GM12878 (cell line): Measurements from ENCODE around the gene PRR5L. TPM values are rescaled to one million over a fixed set of nuclear protein-coding genes. Genes with fewer than 3 reads are reported as not detected.

Experiments used
- ATAC-seq: fragments of 200-7000 bp; cut with Tn5 transposase; 3 replicates; pipeline ENCODE4 v1.9.1; 2020; ENCODE audit warnings: mild to moderate bottlenecking, moderate library complexity
- BruUV-seq: library from RNA; stranded (reverse); fragments of 400-500 nt; replicated peaks from 2 replicates; lab custom pipeline; 2021; lab: Mats Ljungman, UMichigan
- CTCF ChIA-PET: fragments of 300-600 bp; sonication (Branson Sonifier 250); formaldehyde crosslinking; extraction: SDS; loops from one replicate; lab custom pipeline; 2021; ENCODE audit warnings: inconsistent platforms; lab: Yijun Ruan, JAX
- POLR2A ChIA-PET: fragments of 350-600 bp; formaldehyde crosslinking; extraction: SDS; loops from one replicate; lab custom pipeline; 2021; ENCODE audit warnings: inconsistent platforms; lab: Charles Lee
- RAD21 ChIA-PET: fragments of 300-600 bp; sonication (Branson Sonifier 250); formaldehyde crosslinking; loops from one replicate; lab custom pipeline; 2023; ENCODE audit warnings: antibody characterized with exemption; ENCODE audit not compliant: unreplicated experiment; lab: Charles Lee
- SMC1A ChIA-PET: fragments of 300-600 bp; sonication (Branson Sonifier 250); formaldehyde crosslinking; loops from one replicate; lab custom pipeline; 2023; ENCODE audit not compliant: unreplicated experiment, uncharacterized antibody; lab: Charles Lee
- DNase-seq: peaks from one replicate; pipeline ENCODE4 v3.0.0-alpha.2; 2011; ENCODE audit warnings: low read depth, low spot score
- FAIRE-seq: peaks from 3 replicates; lab custom pipeline; 2011; peaks lifted over from hg19 to GRCh38; lab: Jason Lieb, UNC
- H2AFZ ChIP-seq: 2 replicates; pipeline ENCODE4 v1.6.0; 2011; ENCODE audit warnings: low read depth, low read length, control low read depth; ENCODE audit not compliant: control insufficient read depth
- H3K27ac ChIP-seq: 2 replicates; pipeline ENCODE4 v1.5.1; 2011; ENCODE audit warnings: control low read depth; ENCODE audit not compliant: control insufficient read depth, insufficient read depth
- H3K27me3 ChIP-seq, 2 experiments: replicated peaks in 1 of 2; 2 replicates each; pipeline versions ENCODE4 v1.6.0 to v1.6.1; 2011; ENCODE audit warnings: low read length in 1 of 2; ENCODE audit not compliant: control insufficient read depth in 2 of 2, insufficient read depth in 2 of 2
- H3K36me3 ChIP-seq, 2 experiments: 2 replicates each; pipeline ENCODE4 v1.5.1; 2011; ENCODE audit warnings: low read length in 1 of 2; ENCODE audit not compliant: control insufficient read depth in 2 of 2, insufficient read depth in 2 of 2
- H3K4me1 ChIP-seq: 2 replicates; pipeline ENCODE4 v1.6.1; 2011; ENCODE audit warnings: mild to moderate bottlenecking, low read length, moderate library complexity, mixed read lengths; ENCODE audit not compliant: control insufficient read depth, insufficient read depth
- H3K4me2 ChIP-seq: 2 replicates; pipeline ENCODE4 v1.6.0; 2011; ENCODE audit warnings: control low read depth; ENCODE audit not compliant: control insufficient read depth, insufficient read depth
- H3K4me3 ChIP-seq: fragments of 200-600 bp; sonication (generic); 2 replicates; pipeline ENCODE4 v1.5.1; 2016
- H3K79me2 ChIP-seq: 2 replicates; pipeline ENCODE4 v1.6.0; 2011; ENCODE audit warnings: low read length; ENCODE audit not compliant: control insufficient read depth, insufficient read depth
- H3K9ac ChIP-seq: 2 replicates; pipeline ENCODE4 v1.8.0; 2011; ENCODE audit warnings: low read length, control low read depth, mixed read lengths; ENCODE audit not compliant: control insufficient read depth, insufficient read depth
- H3K9me3 ChIP-seq: replicated peaks from 3 replicates; pipeline ENCODE4 v1.5.1; 2011; ENCODE audit warnings: mild to moderate bottlenecking, low read length; ENCODE audit not compliant: control insufficient read depth, insufficient read depth
- H4K20me1 ChIP-seq: 2 replicates; pipeline ENCODE4 v1.6.0; 2011; ENCODE audit not compliant: control insufficient read depth, insufficient read depth
- BCLAF1 ChIP-seq: fragments of 450-650 bp; IDR thresholded peaks from 2 replicates; pipeline ENCODE4 v1.6.1; 2017; ENCODE audit warnings: antibody characterized with exemption, mild to moderate bottlenecking, moderate library complexity
- ESRRA ChIP-seq: IDR thresholded peaks from 2 replicates; pipeline ENCODE4 v1.6.1; 2012; ENCODE audit warnings: mild to moderate bottlenecking, low read length, improper control_type of control experiment
- HDAC6 ChIP-seq: fragments of 200-600 bp; sonication (generic); IDR thresholded peaks from one replicate; pipeline ENCODE4 v1.8.0; 2017; ENCODE audit warnings: antibody characterized with exemption; ENCODE audit not compliant: unreplicated experiment
- MAX ChIP-seq: IDR thresholded peaks from 2 replicates; pipeline ENCODE4 v1.6.1; 2012; ENCODE audit warnings: low read depth, low read length, improper control_type of control experiment
- NBN ChIP-seq: fragments of 450-650 bp; IDR thresholded peaks from 2 replicates; pipeline ENCODE4 v1.6.1; 2016
- RAD51 ChIP-seq: fragments of 450-650 bp; IDR thresholded peaks from 2 replicates; pipeline ENCODE4 v1.6.1; 2016; ENCODE audit warnings: moderate library complexity, mild to moderate bottlenecking, inconsistent platforms
- RB1 ChIP-seq: fragments of 450-650 bp; formaldehyde crosslinking; IDR thresholded peaks from 2 replicates; pipeline ENCODE4 v1.6.1; 2017; ENCODE audit warnings: mild to moderate bottlenecking, borderline replicate concordance
- ZBTB33 ChIP-seq: fragments of 450-650 bp; IDR thresholded peaks from 2 replicates; pipeline ENCODE4 v1.6.1; 2017; ENCODE audit warnings: mild to moderate bottlenecking
- ZNF274 ChIP-seq: IDR thresholded peaks from one replicate; pipeline ENCODE4 v1.8.0; 2011; ENCODE audit not compliant: insufficient read length, insufficient read depth
- WGBS: methylation state at CpG from one replicate; pipeline ENCODE4 v1.1.6; 2016; ENCODE audit warnings: low lambda C conversion rate; ENCODE audit not compliant: insufficient replicate concordance, insufficient coverage; ENCODE audit errors: missing lambda C conversion rate; 5-methylcytosine and 5-hydroxymethylcytosine counted together
- in situ Hi-C: fragments of 300-500 bp; cut with MboI; formaldehyde crosslinking; loops from 9 replicates; pipeline ENCODE4 v1.14.3; 2018; ENCODE audit warnings: mixed read lengths
- intact Hi-C: fragments of 100-400 bp; cut with micrococcal nuclease; formaldehyde crosslinking; loops from one replicate; pipeline ENCODE4 v1.14.2; 2022; ENCODE audit not compliant: unreplicated experiment
- polyA plus RNA-seq, 11 experiments: library from polyadenylated mRNA; depleted of rRNA in 4 of 11; unstranded in 6 of 11; stranded (reverse) in 5 of 11; fragments of >200 nt; fragmentation: Nextera tagmentation in 4 of 11; fragmentation: Illumina TruSeq in 1 of 11; extraction: Ambion mirVana in 4 of 11; extraction: Trizol in 1 of 11; gene quantifications; 1 replicate in 1 of 11; 2 replicates in 10 of 11; pipeline versions ENCODE4 v1.2.1 to v1.2.3, GENCODE V29; 2011 to 2016; ENCODE audit warnings: inconsistent platforms in 2 of 11, missing spikeins in 2 of 11, low read depth in 1 of 11
- total RNA-seq, 4 experiments: library from RNA; depleted of rRNA in 3 of 4; stranded (reverse); fragments of >200 nt in 3 of 4; fragmentation: Illumina TruSeq in 1 of 4; extraction: Trizol in 1 of 4; gene quantifications; 2 replicates each; pipeline versions ENCODE4 v1.2.1 to v1.2.3, GENCODE V29; 2013 to 2021

PRR5L gene
- total and polyA plus RNA-seq, 10 of the 15 experiments (the other 5 are each of a cell fraction or from before 2014, with no cell fraction given), result 0.11 to 4.2 (median 0.67) TPM; not detected in 1

- Histone ChIP-seq H3K4me2 (no peak overlapping the region), H3K4me1 (no peaks in the 10 kb centered on the region), H3K79me2 (no peaks in the 10 kb centered on the region), H3K27me3 (no peaks in the 10 kb centered on the region; a peak in 1 of 4 replicates), H3K9me3 (no peaks in the 10 kb centered on the region), H3K9ac (no peak overlapping the region), H2AFZ (no peak overlapping the region), H3K36me3 (no peaks in the 10 kb centered on the region), H4K20me1 (no peaks in the 10 kb centered on the region), H3K4me3 (no peak overlapping the region), H3K27ac (no peak overlapping the region)
- ChIA-PET CTCF (no interaction called here), POLR2A (no interaction called here), RAD21 (no interaction called here), SMC1A (no interaction called here)
- no TSS peak for BruUV-seq
- TF ChIP-seq MAX (no peak), BCLAF1 (no peak), ESRRA (no peak), ZNF274 (no peak), RB1 (no peak), NBN (no peak), ZBTB33 (no peak), RAD51 (no peak), HDAC6 (no peak)
- peak; percentile 92 for ATAC-seq
- no peak for FAIRE-seq
- in situ Hi-C loops, result no loop called here
- no peak for DNase-seq
- WGBS, result 27% methylated on average over 11 of the region's 11 CpGs
- intact Hi-C loops, result no loop called here
These were observed 135.5 kb downstream of the PRR5L start for GRCh38 chr11:36431429-36432092.
